Epithelial cell of prostate (primary cell): ENCODE measurements around the gene RPS8.
"Not testable (repeated sequence)": the region's sequence is repeated elsewhere in the genome, so short reads cannot be mapped to it uniquely, and the experiment has no call there.

ENCODE experiments used
- DNase-seq: peaks from one replicate; pipeline ENCODE4 v3.0.0-alpha.2; 2011; ENCODE audit warnings: low read depth, low spot score
- H3K27ac ChIP-seq: fragments of 450-650 bp; 2 replicates; pipeline ENCODE4 v1.5.1; 2017; ENCODE audit warnings: mild to moderate bottlenecking

RPS8 gene

DNA sequence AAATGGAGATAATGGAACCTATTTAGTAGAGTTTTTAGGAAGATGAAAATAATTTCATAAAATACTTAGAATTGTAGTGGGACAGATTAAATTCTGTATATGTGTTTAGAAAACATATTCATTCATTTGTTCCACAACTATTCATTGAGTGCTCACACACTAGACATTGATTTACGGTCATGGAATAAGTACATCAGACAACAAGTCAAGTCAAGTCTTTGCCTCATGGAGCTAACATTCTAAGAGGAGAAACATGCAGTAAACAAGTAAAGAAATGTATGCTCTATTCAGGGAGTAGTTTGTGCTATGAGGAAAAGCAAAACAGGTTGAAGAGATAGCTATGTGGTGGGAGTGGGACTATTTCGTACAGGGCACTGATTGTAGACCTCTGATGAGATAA lies 42.0 kb downstream of the RPS8 start:
- peak; percentile 43 for DNase-seq

DNA sequence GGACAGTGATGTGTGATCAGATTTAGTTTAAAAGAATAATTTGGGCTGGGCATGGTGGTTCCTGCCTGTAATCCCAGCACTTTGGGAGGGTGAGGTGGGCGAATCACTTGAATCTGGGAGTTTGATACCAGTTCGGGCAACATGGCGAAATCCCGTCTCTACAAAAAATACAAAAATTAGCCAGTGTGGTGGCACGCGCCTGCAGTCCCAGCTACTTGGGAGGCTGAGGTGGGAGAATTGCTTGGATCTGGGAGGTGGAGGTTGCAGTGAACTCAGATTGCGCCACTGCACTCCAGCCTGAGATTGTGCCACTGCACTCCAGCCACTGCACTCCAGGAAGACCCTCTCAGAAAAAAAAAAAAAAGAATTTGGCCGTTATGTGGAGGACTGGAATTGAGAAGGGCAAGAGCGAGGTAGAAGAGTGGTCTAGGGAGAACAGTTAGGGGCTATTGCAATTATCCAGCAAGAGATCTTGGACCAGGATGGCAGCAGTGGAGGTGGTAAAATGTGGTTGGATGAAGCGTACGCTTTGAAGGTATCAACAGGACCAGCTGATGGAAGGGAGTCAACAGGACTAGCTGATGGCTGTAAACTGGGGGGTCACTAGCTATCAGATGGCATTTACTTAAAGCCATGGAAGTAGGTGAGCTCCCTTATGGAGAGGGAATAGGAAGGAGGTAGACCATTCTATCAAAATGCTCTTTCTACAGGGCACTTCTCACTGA lies 42.6 kb downstream of the RPS8 start:
- H3K27ac ChIP-seq = peak overlapping the region; percentile 79

More for the DNA sequence above, 42.0 kb downstream of the RPS8 start:
- H3K27ac ChIP-seq = peak overlapping the region; percentile 11

DNA sequence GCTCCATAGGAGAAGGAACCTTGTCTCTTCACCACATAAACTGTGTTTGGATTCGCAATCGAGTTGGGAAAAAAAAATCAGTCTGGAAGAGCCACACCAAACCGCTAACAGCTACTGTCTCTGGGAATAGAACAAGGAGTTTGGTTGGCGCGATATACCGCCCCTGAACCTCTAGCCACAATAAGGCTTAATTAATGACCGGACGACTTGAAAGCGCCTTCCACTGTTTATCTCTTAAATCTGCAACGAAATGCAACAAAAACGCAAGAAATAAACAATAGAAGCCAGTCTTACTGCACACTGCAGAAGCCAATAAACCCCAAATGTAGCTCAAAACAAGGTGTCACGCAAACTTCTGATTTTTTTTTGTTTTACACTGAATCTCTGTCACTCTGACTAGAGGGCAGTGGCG lies 43.9 kb downstream of the RPS8 start:
- no peak for DNase-seq
- peak overlapping the region; percentile 79 for H3K27ac ChIP-seq

More for the DNA sequence above, 42.6 kb downstream of the RPS8 start:
- DNase-seq = no peak

DNA sequence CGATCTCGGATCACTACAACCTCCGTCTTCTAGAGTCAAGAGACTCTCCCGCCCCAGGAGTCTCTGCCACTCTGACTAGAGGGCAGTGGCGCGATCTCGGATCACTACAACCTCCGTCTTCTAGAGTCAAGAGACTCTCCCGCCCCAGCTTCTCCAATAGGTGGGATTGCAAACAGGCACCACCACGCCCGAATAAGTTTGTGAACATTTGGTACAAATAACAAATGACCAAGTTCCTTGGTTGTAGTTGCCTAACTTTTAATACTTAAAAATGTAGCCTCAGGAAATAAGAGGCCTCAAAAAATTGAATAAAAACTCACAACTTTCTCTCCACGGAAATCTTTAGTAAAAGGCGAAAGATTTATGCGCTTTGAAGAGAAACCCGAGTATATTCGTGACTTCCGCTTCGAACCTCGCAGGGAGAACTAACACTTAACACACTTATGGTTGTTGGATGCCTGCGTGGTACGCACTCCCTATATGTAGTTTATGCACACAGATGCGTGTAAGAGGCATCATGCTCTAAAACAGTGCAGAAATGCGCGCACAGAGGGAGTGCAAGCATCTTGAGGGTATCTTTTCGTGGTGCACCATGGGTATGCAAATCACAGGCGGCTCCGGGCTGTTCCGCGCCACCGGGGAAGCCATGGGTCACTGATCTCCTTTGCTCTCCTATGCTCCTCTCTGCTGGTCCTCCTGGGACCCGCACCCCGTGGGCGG lies 44.4 kb downstream of the RPS8 start:
- DNase-seq = peak; percentile 88
- peak overlapping the region; percentile 79 for H3K27ac ChIP-seq

DNA sequence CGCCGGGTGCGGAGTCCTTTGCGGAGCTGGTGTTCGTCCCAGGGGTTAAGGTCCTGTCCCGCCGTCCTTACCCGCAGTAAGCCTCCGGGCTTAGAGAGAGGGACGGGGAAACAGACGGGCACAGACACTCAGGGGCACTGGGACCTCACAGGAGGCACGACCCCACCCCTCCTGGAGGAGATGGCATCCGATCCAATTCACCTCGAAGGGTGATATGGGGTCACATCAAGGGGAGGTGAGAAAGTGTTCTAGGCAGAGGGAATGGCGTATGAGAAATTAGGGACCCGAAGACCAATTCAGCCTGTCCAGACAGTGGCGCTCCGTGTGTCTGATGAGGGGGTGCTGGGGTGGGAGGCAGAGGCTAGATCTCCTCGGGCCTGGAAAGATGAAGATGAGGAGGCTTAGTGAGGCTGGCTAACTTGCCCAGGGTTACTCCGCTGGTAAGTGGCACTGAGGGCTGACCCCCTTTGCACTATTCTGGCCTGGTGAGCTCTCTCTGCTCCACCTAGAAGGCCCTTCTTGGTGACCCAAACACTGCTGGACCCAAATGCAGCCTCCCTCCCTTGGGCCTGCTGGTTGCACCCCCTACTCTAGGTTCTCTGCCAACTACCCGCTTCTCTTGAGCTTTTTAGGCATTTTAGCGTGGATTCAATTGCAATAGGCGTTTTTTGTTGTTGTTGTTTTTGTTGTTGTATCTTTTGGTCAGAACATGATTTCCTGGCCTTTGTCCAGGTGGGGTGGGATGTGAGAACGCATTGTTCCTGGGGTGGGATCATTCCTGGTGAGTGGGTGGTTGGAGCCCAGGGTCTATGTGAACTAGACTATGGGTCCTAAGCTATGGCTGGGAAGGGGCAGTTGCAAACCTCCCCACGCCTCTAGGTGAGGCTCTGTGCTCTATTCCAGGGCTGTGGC lies 45.2 kb downstream of the RPS8 start:
- peak overlapping the region; percentile 79 for H3K27ac ChIP-seq
- DNase-seq = no peak

DNA sequence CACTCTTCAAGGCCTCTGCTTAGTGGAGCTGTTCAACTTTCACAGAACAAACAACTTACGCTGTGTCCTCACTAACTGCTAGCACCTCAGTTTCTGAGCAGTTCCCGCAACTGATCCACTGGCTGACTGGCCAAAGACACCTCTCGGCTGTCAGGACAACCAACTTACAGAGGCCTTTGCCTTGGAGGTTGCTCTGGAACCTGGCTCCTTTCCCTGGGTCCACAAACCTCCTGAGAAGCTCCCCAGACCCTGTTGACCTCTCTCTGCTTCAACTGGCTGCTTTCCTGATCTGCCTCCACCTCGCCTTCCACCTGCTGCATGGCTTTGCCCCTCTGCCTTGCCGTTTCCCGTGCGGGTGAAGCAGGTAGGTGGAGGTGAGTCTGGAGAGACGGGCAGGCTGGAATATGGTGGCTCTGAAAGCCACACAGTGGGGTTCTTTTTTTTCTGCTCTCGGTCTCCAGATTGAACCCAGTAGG lies 45.9 kb downstream of the RPS8 start:
- no peak overlapping the region for H3K27ac ChIP-seq
- no peak for DNase-seq

DNA sequence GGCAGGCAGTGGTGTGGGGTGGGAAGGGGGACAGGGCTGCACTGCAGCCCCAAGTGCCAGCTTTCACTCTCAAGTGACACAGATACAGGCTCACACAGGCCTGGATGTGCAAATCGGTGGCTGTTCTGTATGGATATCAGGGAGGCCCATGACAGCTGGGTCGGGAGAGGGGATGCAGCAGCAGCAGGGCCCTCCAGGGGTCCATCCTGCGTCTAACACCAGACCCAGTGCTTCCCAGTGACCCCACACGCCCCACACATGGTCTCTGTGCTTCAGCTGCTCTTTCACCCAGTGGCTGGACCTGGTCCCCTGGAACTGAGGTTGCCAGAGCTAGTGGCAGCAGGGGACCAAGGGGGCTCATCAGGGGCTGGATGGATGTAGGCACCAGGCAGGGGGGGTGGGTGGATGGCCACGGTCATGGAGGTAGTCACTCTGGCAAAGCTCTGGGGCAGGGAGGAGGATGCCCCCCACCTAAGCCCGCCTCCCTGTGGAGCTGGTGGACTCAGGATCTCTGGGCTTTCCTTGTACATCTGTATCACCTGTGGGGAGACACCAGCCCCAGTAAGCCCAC lies 46.9 kb downstream of the RPS8 start:
- DNase-seq = no peak
- no peak overlapping the region for H3K27ac ChIP-seq

DNA sequence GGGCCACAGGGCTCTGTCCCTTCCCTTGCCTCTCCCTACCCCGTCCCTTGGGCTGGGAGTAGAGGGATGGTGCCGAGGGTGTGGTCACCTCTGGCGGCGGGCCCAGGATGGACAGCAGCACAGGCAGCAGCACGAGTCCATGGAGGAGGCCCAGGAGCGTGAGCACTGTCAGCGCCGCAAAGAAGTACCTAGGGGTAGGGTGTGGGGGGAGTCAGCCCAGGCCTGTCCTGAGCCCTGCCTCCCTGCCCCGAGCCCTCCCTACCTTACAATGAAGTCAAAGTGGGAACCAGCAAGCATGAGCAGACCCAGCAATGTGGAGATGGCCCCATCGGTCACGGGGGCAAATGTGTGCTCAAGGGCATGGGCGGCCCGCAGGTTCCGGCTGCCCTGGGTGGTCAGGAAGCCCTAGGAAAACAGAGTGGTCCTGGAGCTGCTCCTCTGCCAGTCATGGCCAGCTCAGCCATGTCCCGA lies 47.7 kb downstream of the RPS8 start:
- no peak for DNase-seq
- H3K27ac ChIP-seq = no peak overlapping the region

DNA sequence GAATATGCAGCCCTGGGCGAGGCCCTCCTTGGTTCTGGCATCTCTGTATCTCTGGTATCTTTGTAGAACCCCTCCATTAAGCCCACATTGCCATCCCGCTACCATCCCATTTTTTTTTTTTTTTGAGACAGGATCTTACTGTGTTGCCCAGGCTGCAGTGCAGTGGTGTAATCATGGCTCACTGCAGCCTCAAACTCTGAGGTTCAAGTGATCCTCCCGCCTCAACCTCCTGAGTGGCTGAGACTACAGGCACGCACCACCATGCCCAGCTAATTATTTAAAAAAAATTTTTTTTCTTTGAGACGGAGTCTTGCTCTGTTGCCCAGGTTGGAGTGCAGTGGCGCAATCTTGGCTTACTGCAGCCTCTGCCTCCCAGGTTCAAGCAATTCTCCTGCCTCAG lies 49.1 kb downstream of the RPS8 start:
- not testable (repeated sequence) for H3K27ac ChIP-seq, DNase-seq

DNA sequence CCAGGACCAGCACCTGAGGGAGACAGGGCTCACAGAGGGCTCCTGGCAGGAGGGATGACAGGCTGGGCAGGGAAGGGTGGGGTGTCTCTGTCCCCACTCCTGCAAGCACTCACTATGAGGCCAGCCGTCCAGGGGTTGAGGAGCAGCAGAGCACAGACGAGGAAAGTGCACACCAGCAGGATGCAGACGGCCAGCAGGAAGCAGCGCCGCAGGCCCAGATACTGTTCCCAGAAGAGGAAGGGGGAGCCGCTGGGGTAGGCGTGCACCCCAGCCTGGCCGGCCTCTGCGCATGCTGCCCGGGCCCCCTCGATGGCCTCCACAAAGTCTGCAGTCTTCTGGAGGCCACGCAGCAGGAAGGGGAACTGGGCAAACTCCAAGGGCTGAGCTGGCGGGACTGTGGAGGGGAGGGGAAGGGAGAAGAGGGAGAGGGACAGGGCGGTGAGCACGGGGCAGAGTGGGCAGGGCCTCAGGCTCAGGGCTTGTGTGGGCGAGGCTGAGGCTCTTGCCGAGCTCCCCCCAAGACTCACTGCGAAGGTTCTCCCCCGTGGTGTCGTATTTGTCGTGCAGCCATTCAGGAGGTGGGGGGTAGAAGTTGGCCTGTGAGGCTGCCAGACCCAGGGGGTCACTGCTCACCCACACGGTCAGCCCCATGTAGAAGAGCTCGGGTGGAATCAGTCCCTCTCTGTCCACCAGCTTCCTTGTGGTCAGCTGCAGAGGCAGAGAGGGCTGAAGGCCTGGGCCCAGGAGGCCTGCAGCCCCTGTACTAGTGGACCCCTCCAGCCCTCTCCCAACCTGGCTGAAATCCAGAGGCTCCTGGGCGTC lies 51.2 kb downstream of the RPS8 start:
- no peak for DNase-seq
- H3K27ac ChIP-seq = no peak overlapping the region

DNA sequence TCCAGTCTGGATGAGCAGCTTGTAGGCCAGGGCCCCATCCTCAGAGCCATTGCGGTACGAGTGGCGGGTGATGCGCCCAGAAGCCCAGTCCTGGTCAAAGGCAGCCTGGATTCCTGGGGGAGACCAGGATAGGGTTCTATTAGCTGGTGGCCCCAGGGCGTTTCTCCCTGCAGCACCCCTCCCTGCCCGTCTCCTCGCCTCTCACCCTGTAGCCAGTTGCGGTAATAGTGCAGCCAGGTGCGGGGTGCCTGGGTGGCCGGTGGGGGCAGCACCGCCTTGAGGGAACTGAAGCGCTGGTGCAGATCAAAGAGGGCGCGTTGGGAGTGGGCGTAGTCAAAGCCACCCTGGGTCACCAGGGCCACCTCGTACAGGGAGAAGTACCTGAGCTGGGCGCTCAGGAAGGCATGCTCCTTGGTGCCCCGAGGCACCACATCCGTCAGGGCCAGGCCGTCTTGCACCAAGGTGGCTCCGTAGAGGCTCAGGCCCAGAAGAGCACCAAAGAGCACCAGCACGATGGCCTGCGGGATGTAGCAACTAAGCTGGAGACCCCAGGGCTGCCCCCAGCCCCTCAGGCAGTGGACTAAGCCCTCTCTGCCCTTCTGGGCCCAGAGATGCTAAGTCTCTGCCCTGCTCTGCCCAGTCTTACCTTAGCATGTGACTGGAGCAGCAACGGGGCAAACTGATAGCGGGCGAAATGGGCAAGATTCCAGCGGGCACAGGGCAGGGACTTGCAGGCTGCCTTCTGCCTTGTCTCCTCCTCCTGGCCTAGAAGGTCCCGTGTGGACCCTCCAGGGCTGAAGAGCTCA lies 52.1 kb downstream of the RPS8 start:
- DNase-seq = no peak
- no peak overlapping the region for H3K27ac ChIP-seq

DNA sequence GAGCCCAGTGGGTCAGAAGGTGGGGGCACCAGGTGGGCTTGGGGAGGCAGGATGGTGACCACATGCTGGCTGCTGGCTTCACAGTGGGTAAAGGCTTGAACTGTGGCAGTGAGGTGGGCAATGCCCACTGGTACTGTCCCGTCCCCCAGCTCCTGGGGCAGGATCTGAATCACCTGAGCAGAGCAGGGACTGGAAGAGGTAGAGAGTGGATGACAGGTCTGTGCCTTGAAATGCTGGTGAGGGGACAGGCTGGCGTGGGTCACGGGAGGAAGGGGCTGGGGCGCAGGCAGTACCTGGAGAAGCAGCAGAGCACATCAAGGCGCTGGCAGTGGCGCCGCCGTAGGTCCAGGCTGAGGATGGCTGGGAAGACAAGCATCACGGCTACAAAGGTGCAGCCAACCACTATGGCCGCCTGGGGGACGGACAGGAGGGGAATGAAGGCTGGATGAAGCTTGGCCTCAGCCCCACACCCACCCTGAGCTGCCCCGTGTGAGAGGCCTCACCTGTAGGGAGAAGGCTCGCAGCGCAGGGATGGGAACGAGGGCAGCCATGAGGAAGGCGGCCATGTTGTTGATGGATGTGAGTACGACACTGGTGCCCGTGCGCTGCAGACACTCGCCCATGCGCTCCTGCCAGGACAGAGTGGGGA lies 52.8 kb downstream of the RPS8 start:
- DNase-seq = no peak
- no peak overlapping the region for H3K27ac ChIP-seq
